Muscle of leg (tissue), 9 donors: Measurements from ENCODE around the gene C20orf173. TPM values are rescaled to one million over a fixed set of nuclear protein-coding genes. Genes with fewer than 3 reads are reported as not detected.

Experiments used
- polyA plus RNA-seq, 8 donors: library from polyadenylated mRNA; unstranded; fragments of 120-200 nt; gene quantifications; one replicate each; pipeline versions ENCODE4 v1.2.1 to v1.2.3, GENCODE V29; 2013; ENCODE audit warnings: inconsistent platforms in 1 of 8, low replicate concordance in 1 of 8; ENCODE audit not compliant: insufficient read length in 8 of 8, insufficient read depth in 1 of 8
- total RNA-seq: library from RNA; stranded (reverse); fragments of 120-200 nt; gene quantifications from one replicate; pipeline ENCODE4 v1.2.4, GENCODE V29; 2013

The C20orf173 gene
- total and polyA plus RNA-seq, 9 donors, result not detected

Other genes starting within 250 kb of the C20orf173 start
- 73.9 TPM for gene EIF6, start 244.9 kb downstream of the C20orf173 start, total RNA-seq
- gene EIF6, start 244.9 kb downstream of the C20orf173 start, polyA plus RNA-seq, result 100 to 1,000 TPM in 1 of 8 donors, 10 to 100 TPM in 7; 70.4 to 105 (median 85.2) TPM
- gene FAM83C, start 237.2 kb downstream of the C20orf173 start, total RNA-seq, result not detected
- 1 to 10 TPM in 1 of 8 donors, under 1 TPM in 1, not detected in 6; 0.11 to 2.1 TPM for gene FAM83C, start 237.2 kb downstream of the C20orf173 start, polyA plus RNA-seq
- gene UQCC1, start 117.7 kb downstream of the C20orf173 start, total RNA-seq, result 33.5 TPM
- gene UQCC1, start 117.7 kb downstream of the C20orf173 start, polyA plus RNA-seq, result 10 to 100 TPM; 33.2 to 43.8 (median 37.7) TPM
- gene GDF5, start 91.4 kb downstream of the C20orf173 start, total RNA-seq, result 1.2 TPM
- gene GDF5, start 91.4 kb downstream of the C20orf173 start, polyA plus RNA-seq, result under 1 TPM; 0.14 to 0.77 (median 0.25) TPM
- 15.0 TPM for gene CEP250, start 74.1 kb downstream of the C20orf173 start, total RNA-seq
- gene CEP250, start 74.1 kb downstream of the C20orf173 start, polyA plus RNA-seq, result 10 to 100 TPM; 23.8 to 34.8 (median 25.9) TPM
- 236 TPM for gene ERGIC3, start 12.4 kb upstream of the C20orf173 start, total RNA-seq
- 100 to 1,000 TPM; 198 to 249 (median 224) TPM for gene ERGIC3, start 12.4 kb upstream of the C20orf173 start, polyA plus RNA-seq
- 1.2 TPM for gene SPAG4, start 86.2 kb upstream of the C20orf173 start, total RNA-seq
- 1 to 10 TPM; 1.7 to 4.1 (median 3.2) TPM for gene SPAG4, start 86.2 kb upstream of the C20orf173 start, polyA plus RNA-seq
- gene CPNE1, start 135.2 kb upstream of the C20orf173 start, total RNA-seq, result 45.6 TPM
- 100 to 1,000 TPM in 7 of 8 donors, 10 to 100 TPM in 1; 81.5 to 176 (median 147) TPM for gene CPNE1, start 135.2 kb upstream of the C20orf173 start, polyA plus RNA-seq
- 44.1 TPM for gene RBM12, start 135.2 kb upstream of the C20orf173 start, total RNA-seq
- 10 to 100 TPM; 32.0 to 59.6 (median 51.3) TPM for gene RBM12, start 135.2 kb upstream of the C20orf173 start, polyA plus RNA-seq
- gene NFS1, start 169.7 kb upstream of the C20orf173 start, total RNA-seq, result 14.1 TPM
- 10 to 100 TPM; 12.8 to 18.3 (median 14.2) TPM for gene NFS1, start 169.7 kb upstream of the C20orf173 start, polyA plus RNA-seq
- 186 TPM for gene ROMO1, start 169.8 kb upstream of the C20orf173 start, total RNA-seq
- gene ROMO1, start 169.8 kb upstream of the C20orf173 start, polyA plus RNA-seq, result 100 to 1,000 TPM in 1 of 8 donors, 10 to 100 TPM in 7; 70.9 to 104 (median 84.6) TPM
- gene RBM39, start 212.6 kb upstream of the C20orf173 start, total RNA-seq, result 300 TPM
- 100 to 1,000 TPM; 222 to 310 (median 269) TPM for gene RBM39, start 212.6 kb upstream of the C20orf173 start, polyA plus RNA-seq
- 28.3 TPM for gene PHF20, start 242.4 kb upstream of the C20orf173 start, total RNA-seq
- gene PHF20, start 242.4 kb upstream of the C20orf173 start, polyA plus RNA-seq, result 10 to 100 TPM; 24.1 to 35.0 (median 28.6) TPM